OCI-LY1 (cell line): ENCODE measurements around the gene TRIM66.

ENCODE experiments used
- EZH2 ChIP-seq: fragments of 200-600 bp; sonication (generic), shearing (Covaris generic); IDR thresholded peaks from 2 replicates; pipeline ENCODE4 v1.8.0; 2017; ENCODE audit warnings: borderline replicate concordance, mixed run types, mild to moderate bottlenecking, antibody characterized with exemption, low read length, moderate library complexity, mixed read lengths
- TF ChIP-seq, protein P1 (sequence below): fragments of 200-600 bp; sonication (generic), shearing (Covaris generic); IDR thresholded peaks from 2 replicates; pipeline ENCODE4 v1.5.1; 2017; ENCODE audit warnings: mild to moderate bottlenecking, antibody characterized with exemption, low read length, moderate library complexity, mixed read lengths

DNA sequence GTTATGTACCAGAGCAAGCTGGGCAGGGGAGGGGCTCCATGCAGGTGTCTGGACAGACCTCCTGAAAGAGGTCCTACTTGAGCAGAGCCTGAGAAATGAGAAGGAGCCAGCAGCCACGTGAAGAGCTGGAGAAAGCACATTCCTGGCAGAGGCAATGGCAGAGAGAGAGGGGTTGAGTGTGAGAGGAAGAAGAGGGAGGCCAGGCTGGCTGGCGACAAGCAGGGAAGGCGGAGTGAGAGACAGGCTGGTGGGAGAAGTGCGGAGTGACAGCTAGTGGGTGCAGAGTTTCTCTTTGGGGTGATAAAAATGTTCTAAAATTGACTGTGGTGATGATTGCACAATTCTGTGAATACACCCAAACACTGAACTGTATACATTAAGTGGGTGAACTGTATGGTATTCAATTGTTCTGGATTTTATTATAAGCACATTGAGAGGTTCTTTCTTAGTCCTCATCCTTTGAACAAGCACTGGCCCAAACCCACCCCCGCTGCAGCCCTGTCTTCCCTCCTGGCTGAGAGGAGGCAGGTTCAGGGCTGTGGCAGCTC is 29.5 kb upstream of the TRIM66 start:
- TF ChIP-seq, protein P1, sequence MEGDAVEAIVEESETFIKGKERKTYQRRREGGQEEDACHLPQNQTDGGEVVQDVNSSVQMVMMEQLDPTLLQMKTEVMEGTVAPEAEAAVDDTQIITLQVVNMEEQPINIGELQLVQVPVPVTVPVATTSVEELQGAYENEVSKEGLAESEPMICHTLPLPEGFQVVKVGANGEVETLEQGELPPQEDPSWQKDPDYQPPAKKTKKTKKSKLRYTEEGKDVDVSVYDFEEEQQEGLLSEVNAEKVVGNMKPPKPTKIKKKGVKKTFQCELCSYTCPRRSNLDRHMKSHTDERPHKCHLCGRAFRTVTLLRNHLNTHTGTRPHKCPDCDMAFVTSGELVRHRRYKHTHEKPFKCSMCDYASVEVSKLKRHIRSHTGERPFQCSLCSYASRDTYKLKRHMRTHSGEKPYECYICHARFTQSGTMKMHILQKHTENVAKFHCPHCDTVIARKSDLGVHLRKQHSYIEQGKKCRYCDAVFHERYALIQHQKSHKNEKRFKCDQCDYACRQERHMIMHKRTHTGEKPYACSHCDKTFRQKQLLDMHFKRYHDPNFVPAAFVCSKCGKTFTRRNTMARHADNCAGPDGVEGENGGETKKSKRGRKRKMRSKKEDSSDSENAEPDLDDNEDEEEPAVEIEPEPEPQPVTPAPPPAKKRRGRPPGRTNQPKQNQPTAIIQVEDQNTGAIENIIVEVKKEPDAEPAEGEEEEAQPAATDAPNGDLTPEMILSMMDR: no peak
- TF ChIP-seq EZH2: no peak
